IMR-90 (cell line): Measurements from ENCODE around the gene ARHGEF37. TPM values are rescaled to one million over a fixed set of nuclear protein-coding genes. Genes with fewer than 3 reads are reported as not detected.

Source experiments
- ATAC-seq: fragments of 200-7000 bp; cut with Tn5 transposase; 2 replicates; pipeline ENCODE4 v1.9.1; 2020; ENCODE audit warnings: low read depth, mild to moderate bottlenecking, moderate library complexity
- BruUV-seq: library from RNA; stranded (reverse); fragments of 400-500 nt; replicated peaks from 2 replicates; lab custom pipeline; 2021; lab: Mats Ljungman, UMichigan
- CTCF ChIA-PET: fragments of 300-600 bp; formaldehyde crosslinking; extraction: SDS; loops from one replicate; lab custom pipeline; 2021; ENCODE audit warnings: antibody characterized with exemption; lab: Yijun Ruan, JAX
- POLR2A ChIA-PET: fragments of 300-600 bp; sonication (Branson Sonifier 250); formaldehyde crosslinking; loops from one replicate; lab custom pipeline; 2022; ENCODE audit warnings: antibody characterized with exemption; ENCODE audit not compliant: unreplicated experiment; lab: Charles Lee
- DNase-seq: peaks from one replicate; pipeline ENCODE4 v3.0.0; 2013
- H2AFZ ChIP-seq: replicated peaks from 2 replicates; pipeline ENCODE3; 2013; ENCODE audit warnings: low read length, mild to moderate bottlenecking; ENCODE audit not compliant: poor library complexity
- H2AK5ac ChIP-seq: 2 replicates; pipeline ENCODE4 v1.6.1; 2013; ENCODE audit warnings: low read depth, low read length, inconsistent platforms
- H2AK9ac ChIP-seq: replicated peaks from 2 replicates; pipeline ENCODE3; 2013; ENCODE audit warnings: mild to moderate bottlenecking, low read depth, low read length, moderate library complexity; ENCODE audit not compliant: poor library complexity
- H2BK120ac ChIP-seq: 2 replicates; pipeline ENCODE4 v1.6.1; 2013; ENCODE audit warnings: low read depth, low read length, inconsistent platforms
- H2BK15ac ChIP-seq: 3 replicates; pipeline ENCODE4 v1.6.1; 2013; ENCODE audit warnings: low read depth, low read length, inconsistent platforms
- H2BK20ac ChIP-seq: 2 replicates; pipeline ENCODE4 v1.6.1; 2013; ENCODE audit warnings: low read depth, mild to moderate bottlenecking, inconsistent platforms, low read length, moderate library complexity
- H2BK5ac ChIP-seq: 2 replicates; pipeline ENCODE4 v1.6.1; 2013; ENCODE audit warnings: mild to moderate bottlenecking, low read depth, low read length, inconsistent platforms; ENCODE audit not compliant: poor library complexity, severe bottlenecking
- H3K14ac ChIP-seq: replicated peaks from 2 replicates; pipeline ENCODE4 v1.6.1; 2013; ENCODE audit warnings: low read depth, low read length, inconsistent platforms
- H3K18ac ChIP-seq: 2 replicates; pipeline ENCODE4 v1.6.1; 2013; ENCODE audit warnings: low read depth, low read length, control low read depth
- H3K23ac ChIP-seq: 2 replicates; pipeline ENCODE4 v1.6.1; 2013; ENCODE audit warnings: low read depth, low read length, inconsistent platforms
- H3K27ac ChIP-seq: 2 replicates; pipeline ENCODE4 v1.5.1; 2013; ENCODE audit warnings: mild to moderate bottlenecking, control low read depth, low read length; ENCODE audit not compliant: insufficient read depth
- H3K27me3 ChIP-seq: 2 replicates; pipeline ENCODE4 v1.6.1; 2013; ENCODE audit warnings: low read length; ENCODE audit not compliant: control insufficient read depth, insufficient read depth
- H3K36me3 ChIP-seq: 2 replicates; pipeline ENCODE4 v1.6.1; 2013; ENCODE audit warnings: low read length, mixed read lengths; ENCODE audit not compliant: control insufficient read depth, insufficient read depth
- H3K4ac ChIP-seq: 2 replicates; pipeline ENCODE4 v1.6.1; 2013; ENCODE audit warnings: low read depth, low read length, inconsistent platforms
- H3K4me1 ChIP-seq: 2 replicates; pipeline ENCODE4 v1.6.1; 2013; ENCODE audit warnings: low read length, mixed read lengths; ENCODE audit not compliant: control insufficient read depth, insufficient read depth
- H3K4me2 ChIP-seq: 2 replicates; pipeline ENCODE4 v1.6.1; 2013; ENCODE audit warnings: low read depth, mild to moderate bottlenecking, control low read depth, low read length, moderate library complexity
- H3K4me3 ChIP-seq: 2 replicates; pipeline ENCODE4 v1.5.1; 2013; ENCODE audit warnings: low read depth, mild to moderate bottlenecking, control low read depth, low read length, moderate library complexity; ENCODE audit not compliant: insufficient read depth
- H3K56ac ChIP-seq: 2 replicates; pipeline ENCODE4 v1.6.1; 2013; ENCODE audit warnings: low read length, inconsistent platforms; ENCODE audit not compliant: insufficient read depth; ENCODE audit errors: extremely low read depth
- H3K79me1 ChIP-seq, 2 experiments: 2 replicates each; pipeline ENCODE4 v1.6.1; 2013; ENCODE audit warnings: low read length in 2 of 2, inconsistent platforms in 1 of 2, low read depth in 1 of 2
- H3K9ac ChIP-seq: 2 replicates; pipeline ENCODE4 v1.6.1; 2013; ENCODE audit warnings: low read depth, low read length, control low read depth
- H3K9me1 ChIP-seq: 2 replicates; pipeline ENCODE4 v1.6.1; 2013; ENCODE audit warnings: low read length, inconsistent platforms; ENCODE audit not compliant: insufficient read depth
- H3K9me3 ChIP-seq: 2 replicates; pipeline ENCODE4 v1.6.1; 2013; ENCODE audit warnings: low read length; ENCODE audit not compliant: control insufficient read depth, insufficient read depth
- H4K20me1 ChIP-seq: 2 replicates; pipeline ENCODE4 v1.6.1; 2013; ENCODE audit warnings: low read length, inconsistent platforms; ENCODE audit not compliant: insufficient read depth
- H4K5ac ChIP-seq: 2 replicates; pipeline ENCODE4 v1.6.1; 2013; ENCODE audit warnings: mild to moderate bottlenecking, low read depth, low read length, control low read depth
- H4K8ac ChIP-seq, 2 experiments: 2 replicates each; pipeline ENCODE4 v1.6.1; 2013; ENCODE audit warnings: low read depth in 2 of 2, low read length in 2 of 2, control low read depth in 1 of 2, inconsistent platforms in 1 of 2
- H4K91ac ChIP-seq: 2 replicates; pipeline ENCODE4 v1.6.1; 2013; ENCODE audit warnings: low read depth, low read length, inconsistent platforms; ENCODE audit not compliant: insufficient read depth
- FOS ChIP-seq: fragments of 150-350 bp; IDR thresholded peaks from 2 replicates; pipeline ENCODE4 v1.6.1; 2016; ENCODE audit warnings: low read depth, low read length
- POLR2A ChIP-seq: IDR thresholded peaks from 2 replicates; pipeline ENCODE4 v1.6.1; 2012; ENCODE audit warnings: mild to moderate bottlenecking, low read depth, low read length
- WGBS, 2 experiments: methylation state at CpG; one replicate each; pipeline versions ENCODE4 v1.1.5 to v1.1.7; 2013; ENCODE audit warnings: missing lambda C conversion rate in 2 of 2; ENCODE audit not compliant: insufficient read length in 1 of 2; ENCODE audit errors: extremely low coverage in 2 of 2; 5-methylcytosine and 5-hydroxymethylcytosine counted together
- dilution Hi-C: fragments of 300-500 bp; cut with HindIII; formaldehyde crosslinking; loops from one replicate; pipeline ENCODE4 v1.14.3; 2018; ENCODE audit warnings: low sequenced_read_pairs; ENCODE audit not compliant: unreplicated experiment
- in situ Hi-C: fragments of 300-500 bp; cut with MboI; formaldehyde crosslinking; loops from 3 replicates; pipeline ENCODE4 v1.14.3; 2019; ENCODE audit warnings: low sequenced_read_pairs, inconsistent platforms, mixed read lengths
- intact Hi-C: fragments of 100-400 bp; cut with micrococcal nuclease; formaldehyde crosslinking; loops from 2 replicates; pipeline ENCODE4 v1.10.0; 2022
- polyA plus RNA-seq, 3 experiments: library from polyadenylated mRNA; depleted of rRNA; stranded (reverse); fragments of >200 nt; gene quantifications; 2 replicates each; pipeline ENCODE4 v1.2.3, GENCODE V29; 2012; ENCODE audit warnings: low replicate concordance in 1 of 3
- total RNA-seq: library from RNA; depleted of rRNA; stranded (reverse); fragments of >200 nt; gene quantifications from 2 replicates; pipeline ENCODE4 v1.2.3, GENCODE V29; 2012

The ARHGEF37 gene
- total and polyA plus RNA-seq, 2 of the 4 experiments (the other 2 are of a cell fraction), result 0.39 to 0.54 TPM

GRCh38 chr5:149543361-149544027, 37.8 kb upstream of the ARHGEF37 start:
- dilution Hi-C loops (no loop called here), intact Hi-C loops (no loop called here), in situ Hi-C loops (no loop called here)
- no peak overlapping the region for H2AK5ac ChIP-seq
- H3K36me3 ChIP-seq, result peaks cover 41% of the 10 kb centered on the region
- H3K4me1 ChIP-seq, result peaks cover 13% of the 10 kb centered on the region
- no peak overlapping the region for H4K91ac ChIP-seq
- POLR2A ChIA-PET, result interaction anchor here (0.6 kb wide), 3 partner anchors 12 to 52 kb away, joined by 3 to 9 read pairs (median 4); no protein-coding TSS in a partner anchor
- DNase-seq (no peak), ATAC-seq (no peak)
- no peak overlapping the region for H2AK9ac ChIP-seq
- no peaks in the 10 kb centered on the region for H3K27me3 ChIP-seq
- no peak overlapping the region for H3K4ac ChIP-seq
- no peak overlapping the region for H3K14ac ChIP-seq
- no peaks in the 10 kb centered on the region for H3K9me3 ChIP-seq
- H2BK20ac ChIP-seq, result no peak overlapping the region
- TF ChIP-seq POLR2A (peak; percentile 49), FOS (no peak)
- H3K79me1 ChIP-seq, result peaks cover 0 to 10% of the 10 kb centered on the region in 2 experiments; a peak in 1 of 4 replicates
- H4K20me1 ChIP-seq, result peaks cover 94% of the 10 kb centered on the region
- H3K4me2 ChIP-seq, result peak overlapping the region; percentile 66
- no peak overlapping the region for H2BK15ac ChIP-seq
- no peak overlapping the region for H3K27ac ChIP-seq
- BruUV-seq, result no TSS peak
- H3K9ac ChIP-seq, result no peak overlapping the region
- CTCF ChIA-PET, result interaction anchor here (0.7 kb wide), 2 partner anchors 13 to 19 kb away, joined by 3 to 4 read pairs; no protein-coding TSS in a partner anchor
- H4K8ac ChIP-seq, result no peak overlapping the region
- H3K9me1 ChIP-seq, result peaks cover 10% of the 10 kb centered on the region
- no peak overlapping the region for H3K23ac ChIP-seq
- no peak overlapping the region for H2AFZ ChIP-seq
- no peak overlapping the region for H4K5ac ChIP-seq
- no peak overlapping the region for H2BK120ac ChIP-seq
- no peak overlapping the region for H3K4me3 ChIP-seq
- WGBS, 2 experiments, result 81% methylated on average over 2 of the region's 8 CpGs; no CpG with 5 or more reads in 1 of the 2 experiments
- H3K18ac ChIP-seq, result no peak overlapping the region
- no peak overlapping the region for H2BK5ac ChIP-seq
- no peak overlapping the region for H3K56ac ChIP-seq
